GM12878 (cell line): ENCODE measurements around the gene ZBED1. TPM values are rescaled to one million over a fixed set of nuclear protein-coding genes. Genes with fewer than 3 reads are reported as not detected.

Source experiments
- ATAC-seq: fragments of 200-7000 bp; cut with Tn5 transposase; 3 replicates; pipeline ENCODE4 v1.9.1; 2020; ENCODE audit warnings: mild to moderate bottlenecking, moderate library complexity
- BruUV-seq: library from RNA; stranded (reverse); fragments of 400-500 nt; replicated peaks from 2 replicates; lab custom pipeline; 2021; lab: Mats Ljungman, UMichigan
- CTCF ChIA-PET: fragments of 300-600 bp; sonication (Branson Sonifier 250); formaldehyde crosslinking; extraction: SDS; loops from one replicate; lab custom pipeline; 2021; ENCODE audit warnings: inconsistent platforms; lab: Yijun Ruan, JAX
- POLR2A ChIA-PET: fragments of 350-600 bp; formaldehyde crosslinking; extraction: SDS; loops from one replicate; lab custom pipeline; 2021; ENCODE audit warnings: inconsistent platforms; lab: Charles Lee
- RAD21 ChIA-PET: fragments of 300-600 bp; sonication (Branson Sonifier 250); formaldehyde crosslinking; loops from one replicate; lab custom pipeline; 2023; ENCODE audit warnings: antibody characterized with exemption; ENCODE audit not compliant: unreplicated experiment; lab: Charles Lee
- SMC1A ChIA-PET: fragments of 300-600 bp; sonication (Branson Sonifier 250); formaldehyde crosslinking; loops from one replicate; lab custom pipeline; 2023; ENCODE audit not compliant: unreplicated experiment, uncharacterized antibody; lab: Charles Lee
- DNase-seq: peaks from one replicate; pipeline ENCODE4 v3.0.0-alpha.2; 2011; ENCODE audit warnings: low read depth, low spot score
- FAIRE-seq: peaks from 3 replicates; lab custom pipeline; 2011; peaks lifted over from hg19 to GRCh38; lab: Jason Lieb, UNC
- H2AFZ ChIP-seq: 2 replicates; pipeline ENCODE4 v1.6.0; 2011; ENCODE audit warnings: low read depth, low read length, control low read depth; ENCODE audit not compliant: control insufficient read depth
- H3K27ac ChIP-seq: 2 replicates; pipeline ENCODE4 v1.5.1; 2011; ENCODE audit warnings: control low read depth; ENCODE audit not compliant: control insufficient read depth, insufficient read depth
- H3K27me3 ChIP-seq, 2 experiments: replicated peaks in 1 of 2; 2 replicates each; pipeline versions ENCODE4 v1.6.0 to v1.6.1; 2011; ENCODE audit warnings: low read length in 1 of 2; ENCODE audit not compliant: control insufficient read depth in 2 of 2, insufficient read depth in 2 of 2
- H3K36me3 ChIP-seq, 2 experiments: 2 replicates each; pipeline ENCODE4 v1.5.1; 2011; ENCODE audit warnings: low read length in 1 of 2; ENCODE audit not compliant: control insufficient read depth in 2 of 2, insufficient read depth in 2 of 2
- H3K4me1 ChIP-seq: 2 replicates; pipeline ENCODE4 v1.6.1; 2011; ENCODE audit warnings: mild to moderate bottlenecking, low read length, moderate library complexity, mixed read lengths; ENCODE audit not compliant: control insufficient read depth, insufficient read depth
- H3K4me2 ChIP-seq: 2 replicates; pipeline ENCODE4 v1.6.0; 2011; ENCODE audit warnings: control low read depth; ENCODE audit not compliant: control insufficient read depth, insufficient read depth
- H3K4me3 ChIP-seq: fragments of 200-600 bp; sonication (generic); 2 replicates; pipeline ENCODE4 v1.5.1; 2016
- H3K79me2 ChIP-seq: 2 replicates; pipeline ENCODE4 v1.6.0; 2011; ENCODE audit warnings: low read length; ENCODE audit not compliant: control insufficient read depth, insufficient read depth
- H3K9ac ChIP-seq: 2 replicates; pipeline ENCODE4 v1.8.0; 2011; ENCODE audit warnings: low read length, control low read depth, mixed read lengths; ENCODE audit not compliant: control insufficient read depth, insufficient read depth
- H3K9me3 ChIP-seq: replicated peaks from 3 replicates; pipeline ENCODE4 v1.5.1; 2011; ENCODE audit warnings: mild to moderate bottlenecking, low read length; ENCODE audit not compliant: control insufficient read depth, insufficient read depth
- H4K20me1 ChIP-seq: 2 replicates; pipeline ENCODE4 v1.6.0; 2011; ENCODE audit not compliant: control insufficient read depth, insufficient read depth
- ASH2L ChIP-seq: fragments of 300-600, 200-600 bp; sonication (generic); IDR thresholded peaks from 2 replicates; pipeline ENCODE4 v1.6.1; 2017; ENCODE audit warnings: low read depth, mild to moderate bottlenecking, borderline replicate concordance
- ATF3 ChIP-seq: IDR thresholded peaks from 2 replicates; pipeline ENCODE4 v1.6.1; 2011; ENCODE audit warnings: low read depth, mild to moderate bottlenecking, low read length, moderate library complexity, borderline replicate concordance; ENCODE audit errors: extremely low read depth
- CTCF ChIP-seq, 3 experiments: IDR thresholded peaks in 2 of 3; conservative IDR thresholded peaks in 1 of 3; 2 replicates each; pipeline ENCODE4 v1.5.1; 2011; ENCODE audit warnings: low read depth in 3 of 3, low read length in 3 of 3, mild to moderate bottlenecking in 3 of 3, control low read depth in 2 of 3, moderate library complexity in 2 of 3, inconsistent platforms in 1 of 3, mixed read lengths in 1 of 3; ENCODE audit not compliant: control insufficient read depth in 2 of 3, insufficient read depth in 1 of 3; ENCODE audit errors: extremely low read depth in 1 of 3
- JUNB ChIP-seq: IDR thresholded peaks from 2 replicates; pipeline ENCODE4 v1.6.1; 2016; ENCODE audit warnings: antibody characterized with exemption, mild to moderate bottlenecking
- PAX5 ChIP-seq: IDR thresholded peaks from 2 replicates; pipeline ENCODE4 v1.6.1; 2011; ENCODE audit warnings: low read depth, low read length, borderline replicate concordance
- RB1 ChIP-seq: fragments of 450-650 bp; formaldehyde crosslinking; IDR thresholded peaks from 2 replicates; pipeline ENCODE4 v1.6.1; 2017; ENCODE audit warnings: mild to moderate bottlenecking, borderline replicate concordance
- SUZ12 ChIP-seq: fragments of 200-600 bp; sonication (generic); IDR thresholded peaks from one replicate; pipeline ENCODE4 v1.6.1; 2018; ENCODE audit warnings: antibody characterized with exemption, mild to moderate bottlenecking; ENCODE audit not compliant: unreplicated experiment
- TAF1 ChIP-seq: IDR thresholded peaks from 2 replicates; pipeline ENCODE4 v1.6.1; 2011; ENCODE audit warnings: mild to moderate bottlenecking, low read depth, low read length, borderline replicate concordance
- ZNF384 ChIP-seq: IDR thresholded peaks from 2 replicates; pipeline ENCODE4 v1.6.1; 2012; ENCODE audit warnings: low read depth, mild to moderate bottlenecking, low read length, improper control_type of control experiment, borderline replicate concordance
- WGBS: methylation state at CpG from one replicate; pipeline ENCODE4 v1.1.6; 2016; ENCODE audit warnings: low lambda C conversion rate; ENCODE audit not compliant: insufficient replicate concordance, insufficient coverage; ENCODE audit errors: missing lambda C conversion rate; 5-methylcytosine and 5-hydroxymethylcytosine counted together
- in situ Hi-C: fragments of 300-500 bp; cut with MboI; formaldehyde crosslinking; loops from 9 replicates; pipeline ENCODE4 v1.14.3; 2018; ENCODE audit warnings: mixed read lengths
- intact Hi-C: fragments of 100-400 bp; cut with micrococcal nuclease; formaldehyde crosslinking; loops from one replicate; pipeline ENCODE4 v1.14.2; 2022; ENCODE audit not compliant: unreplicated experiment
- polyA plus RNA-seq, 11 experiments: library from polyadenylated mRNA; depleted of rRNA in 4 of 11; unstranded in 6 of 11; stranded (reverse) in 5 of 11; fragments of >200 nt; fragmentation: Nextera tagmentation in 4 of 11; fragmentation: Illumina TruSeq in 1 of 11; extraction: Ambion mirVana in 4 of 11; extraction: Trizol in 1 of 11; gene quantifications; 1 replicate in 1 of 11; 2 replicates in 10 of 11; pipeline versions ENCODE4 v1.2.1 to v1.2.3, GENCODE V29; 2011 to 2016; ENCODE audit warnings: inconsistent platforms in 2 of 11, missing spikeins in 2 of 11, low read depth in 1 of 11
- total RNA-seq, 4 experiments: library from RNA; depleted of rRNA in 3 of 4; stranded (reverse); fragments of >200 nt in 3 of 4; fragmentation: Illumina TruSeq in 1 of 4; extraction: Trizol in 1 of 4; gene quantifications; 2 replicates each; pipeline versions ENCODE4 v1.2.1 to v1.2.3, GENCODE V29; 2013 to 2021

ZBED1 gene
- total and polyA plus RNA-seq, 10 of the 15 experiments (the other 5 are each of a cell fraction or from before 2014, with no cell fraction given), result 1.9 to 75.5 (median 40.5) TPM

GRCh38 chrX:2464677-2465166, 36.1 kb downstream of the ZBED1 start:
- Histone ChIP-seq H3K4me2 (no peak overlapping the region), H3K4me3 (no peak overlapping the region), H3K9ac (no peak overlapping the region), H3K36me3 (no peaks in the 10 kb centered on the region; a peak in 1 of 4 replicates), H3K79me2 (no peaks in the 10 kb centered on the region), H2AFZ (no peak overlapping the region), H4K20me1 (no peaks in the 10 kb centered on the region), H3K27me3 (no peaks in the 10 kb centered on the region), H3K9me3 (no peaks in the 10 kb centered on the region), H3K27ac (no peak overlapping the region), H3K4me1 (no peaks in the 10 kb centered on the region)
- DNase-seq (no peak), ATAC-seq (no peak), FAIRE-seq (no peak)
- 94% methylated on average over 15 of the region's 15 CpGs for WGBS
- TF ChIP-seq ASH2L, result no peak
- TF ChIP-seq SUZ12, result no peak
- no peak for TF ChIP-seq TAF1
- no peak for TF ChIP-seq ATF3
- no peak for TF ChIP-seq PAX5
- no peak for TF ChIP-seq ZNF384
- ChIA-PET CTCF (no interaction called here), RAD21 (no interaction called here), SMC1A (no interaction called here), POLR2A (no interaction called here)
- in situ Hi-C loops, result no loop called here
- no TSS peak for BruUV-seq
- intact Hi-C loops, result no loop called here

- ChIA-PET CTCF (no interaction called here), POLR2A (no interaction called here), SMC1A (no interaction called here)
- no peaks in the 10 kb centered on the region for H3K4me1 ChIP-seq
- no peak overlapping the region for H3K27ac ChIP-seq
- FAIRE-seq, result no peak
- BruUV-seq, result no TSS peak
- H3K9me3 ChIP-seq, result no peaks in the 10 kb centered on the region
- no peaks in the 10 kb centered on the region for H3K36me3 ChIP-seq
- ATAC-seq, result no peak
- H2AFZ ChIP-seq, result no peak overlapping the region
- WGBS, result 94% methylated on average over 31 of the region's 31 CpGs
- DNase-seq, result no peak
- H3K27me3 ChIP-seq, result no peaks in the 10 kb centered on the region
- in situ Hi-C loops (no loop called here), intact Hi-C loops (no loop called here)
- no peak overlapping the region for H3K4me3 ChIP-seq
- TF ChIP-seq RB1 (no peak), JUNB (peak; percentile 92), CTCF (IDR thresholded peaks at IDR 0.05 in 2 of 3, conservative IDR thresholded peaks at IDR 0.05 in 1 of 3; ENCODE audit: control insufficient read depth in 2 of 3, extremely low read depth in 1 of 3, insufficient read depth in 1 of 3, low read depth in 3 of 3, low read length in 3 of 3) (no peak)
- TF ChIP-seq, all 136 proteins: peak for 1
- Histone ChIP-seq H4K20me1 (no peaks in the 10 kb centered on the region), H3K4me2 (no peak overlapping the region), H3K79me2 (no peaks in the 10 kb centered on the region), H3K9ac (no peak overlapping the region)
- RAD21 ChIA-PET, result no interaction called here
Observed at GRCh38 chrX:2463973-2464676, 36.7 kb downstream of the ZBED1 start.
